PC-3 (cell line): ENCODE results near the gene TYR. TPM values are rescaled to one million over a fixed set of nuclear protein-coding genes. Genes with fewer than 3 reads are reported as not detected.

ENCODE experiments used
- ATAC-seq: fragments of 200-7000 bp; cut with Tn5 transposase; 2 replicates; pipeline ENCODE4 v1.9.1; 2020; ENCODE audit warnings: mild to moderate bottlenecking, moderate library complexity
- BruUV-seq: library from RNA; stranded (reverse); fragments of 400-500 nt; replicated peaks from 2 replicates; lab custom pipeline; 2021; lab: Mats Ljungman, UMichigan
- CTCF ChIA-PET: fragments of 300-600 bp; sonication (Branson Sonifier 250); formaldehyde crosslinking; loops from one replicate; lab custom pipeline; 2022; ENCODE audit warnings: antibody characterized with exemption; lab: Charles Lee
- POLR2A ChIA-PET: fragments of 300-600 bp; sonication (Branson Sonifier 250); formaldehyde crosslinking; loops from one replicate; lab custom pipeline; 2022; ENCODE audit warnings: antibody characterized with exemption; ENCODE audit not compliant: unreplicated experiment; lab: Charles Lee
- DNase-seq: peaks from one replicate; pipeline ENCODE4 v3.0.0-alpha.2; 2015
- H2AFZ ChIP-seq: fragments of 300-600 bp; sonication (generic); 2 replicates; pipeline ENCODE4 v1.6.0; 2016; ENCODE audit warnings: antibody characterized with exemption, low read length
- H3F3A ChIP-seq: fragments of 300-600 bp; sonication (generic); one replicate; pipeline ENCODE4 v1.6.0; 2017; ENCODE audit warnings: antibody characterized with exemption, low read length, control low read depth, mild to moderate bottlenecking; ENCODE audit not compliant: unreplicated experiment
- H3K27ac ChIP-seq: fragments of 300-600 bp; sonication (generic); 2 replicates; pipeline ENCODE4 v1.5.1; 2016; ENCODE audit warnings: mild to moderate bottlenecking, low read length
- H3K27me3 ChIP-seq: fragments of 300-600 bp; sonication (generic); 2 replicates; pipeline ENCODE4 v1.6.1; 2016; ENCODE audit warnings: low read length, mixed read lengths
- H3K36me3 ChIP-seq: fragments of 300-600 bp; sonication (generic); 2 replicates; pipeline ENCODE4 v1.6.1; 2016; ENCODE audit warnings: low read depth, mixed run types, low read length, mixed read lengths
- H3K4me1 ChIP-seq: fragments of 300-600 bp; sonication (generic); 2 replicates; pipeline ENCODE4 v1.5.1; 2016; ENCODE audit warnings: low read length; ENCODE audit not compliant: insufficient read depth
- H3K4me2 ChIP-seq: fragments of 300-600 bp; sonication (generic); 2 replicates; pipeline ENCODE4 v1.6.0; 2016; ENCODE audit warnings: low read length
- H3K4me3 ChIP-seq: fragments of 300-600 bp; sonication (generic); 2 replicates; pipeline ENCODE4 v1.5.1; 2016; ENCODE audit warnings: mild to moderate bottlenecking, low read length, mixed read lengths
- H3K79me2 ChIP-seq: fragments of 300-600 bp; sonication (generic); 2 replicates; pipeline ENCODE4 v1.6.1; 2017; ENCODE audit warnings: low read length, mixed read lengths
- H3K9ac ChIP-seq: fragments of 300-600 bp; sonication (generic); 2 replicates; pipeline ENCODE4 v1.6.0; 2016; ENCODE audit warnings: mild to moderate bottlenecking, low read length
- H3K9me2 ChIP-seq: fragments of 300-600 bp; sonication (generic); replicated peaks from 2 replicates; pipeline ENCODE4 v1.6.1; 2016; ENCODE audit warnings: mixed run types, low read length, mixed read lengths
- H3K9me3 ChIP-seq: fragments of 300-600 bp; sonication (generic); 2 replicates; pipeline ENCODE4 v1.6.1; 2016; ENCODE audit warnings: low read length, mixed read lengths
- H4K20me1 ChIP-seq: fragments of 300-600 bp; sonication (generic); 2 replicates; pipeline ENCODE4 v1.6.1; 2016; ENCODE audit warnings: low read length, mixed read lengths
- CTCF ChIP-seq: fragments of 300-600 bp; sonication (generic); conservative IDR thresholded peaks from 2 replicates; pipeline ENCODE4 v1.5.1; 2017; ENCODE audit warnings: antibody characterized with exemption, low read depth, mild to moderate bottlenecking, low read length
- EZH2 ChIP-seq: fragments of 300-600 bp; sonication (generic); IDR thresholded peaks from one replicate; pipeline ENCODE4 v1.6.1; 2017; ENCODE audit warnings: antibody characterized with exemption, mild to moderate bottlenecking, low read length; ENCODE audit not compliant: unreplicated experiment
- EZH2phosphoT487 ChIP-seq: fragments of 300-600 bp; sonication (generic); IDR thresholded peaks from 2 replicates; pipeline ENCODE4 v1.6.1; 2018; ENCODE audit warnings: mild to moderate bottlenecking, antibody characterized with exemption, low read length, borderline replicate concordance
- intact Hi-C: fragments of 100-400 bp; cut with micrococcal nuclease; formaldehyde crosslinking; loops from 2 replicates; pipeline ENCODE4 v1.9.0; 2023
- total RNA-seq: library from RNA; depleted of rRNA; stranded (reverse); fragments of >200 nt; gene quantifications from 2 replicates; pipeline ENCODE4 v1.2.3, GENCODE V29; 2014

TYR gene
- total RNA-seq, 1 experiment from 2014 or later: not detected

GRCh38 chr11:89189776-89190175 is 12.1 kb downstream of the TYR start:
- POLR2A ChIA-PET: no interaction called here
- no peak for ATAC-seq
- CTCF ChIA-PET: no interaction called here

GRCh38 chr11:89201138-89201537 is 23.5 kb downstream of the TYR start:
- BruUV-seq: no TSS peak

More at GRCh38 chr11:89189776-89190175, 12.1 kb downstream of the TYR start:
- TF ChIP-seq EZH2: no peak
- no peak for TF ChIP-seq EZH2phosphoT487
- TF ChIP-seq CTCF: no peak
- Histone ChIP-seq H3K9me2 (no peaks in the 10 kb centered on the region), H2AFZ (no peak overlapping the region), H3K36me3 (no peaks in the 10 kb centered on the region), H3F3A (no peaks in the 10 kb centered on the region), H3K27me3 (peaks cover 13% of the 10 kb centered on the region; the same call in 1 of the 2 replicates), H3K4me2 (no peak overlapping the region), H3K9me3 (no peaks in the 10 kb centered on the region), H3K4me3 (no peak overlapping the region), H3K9ac (no peak overlapping the region), H3K4me1 (no peaks in the 10 kb centered on the region), H3K79me2 (no peaks in the 10 kb centered on the region), H3K27ac (no peak overlapping the region), H4K20me1 (no peaks in the 10 kb centered on the region)
- DNase-seq: no peak
- BruUV-seq: no TSS peak
- intact Hi-C loops: no loop called here

More at GRCh38 chr11:89201138-89201537, 23.5 kb downstream of the TYR start:
- CTCF ChIA-PET: no interaction called here
- Histone ChIP-seq H3K9me2 (no peaks in the 10 kb centered on the region), H3K9ac (no peak overlapping the region), H3K4me1 (no peaks in the 10 kb centered on the region), H3K4me2 (no peak overlapping the region), H3K9me3 (no peaks in the 10 kb centered on the region), H3K79me2 (no peaks in the 10 kb centered on the region), H3K27ac (no peak overlapping the region), H3K36me3 (no peaks in the 10 kb centered on the region), H3F3A (no peaks in the 10 kb centered on the region), H2AFZ (no peak overlapping the region), H3K4me3 (no peak overlapping the region), H3K27me3 (0 out of 2 replicates have a peak, but pooled peaks cover 8% of the 10 kb centered on the region), H4K20me1 (no peaks in the 10 kb centered on the region)
- intact Hi-C loops: no loop called here
- DNase-seq: no peak
- POLR2A ChIA-PET: interaction anchor here (0.7 kb wide), 1 partner anchor 287 kb away, joined by 3 read pairs; no protein-coding TSS in a partner anchor
- ATAC-seq: no peak
- no peak for TF ChIP-seq EZH2
- no peak for TF ChIP-seq CTCF
- no peak for TF ChIP-seq EZH2phosphoT487
